Measurements from ENCODE around the gene CSF1R. TPM values are rescaled to one million over a fixed set of nuclear protein-coding genes. Genes with fewer than 3 reads are reported as not detected.
"Not testable (repeated sequence)": the region's sequence is repeated elsewhere in the genome, so short reads cannot be mapped to it uniquely, and the experiment has no call there.

The CSF1R gene
- total RNA-seq, 1 experiment from 2014 or later: not detected

DNA sequence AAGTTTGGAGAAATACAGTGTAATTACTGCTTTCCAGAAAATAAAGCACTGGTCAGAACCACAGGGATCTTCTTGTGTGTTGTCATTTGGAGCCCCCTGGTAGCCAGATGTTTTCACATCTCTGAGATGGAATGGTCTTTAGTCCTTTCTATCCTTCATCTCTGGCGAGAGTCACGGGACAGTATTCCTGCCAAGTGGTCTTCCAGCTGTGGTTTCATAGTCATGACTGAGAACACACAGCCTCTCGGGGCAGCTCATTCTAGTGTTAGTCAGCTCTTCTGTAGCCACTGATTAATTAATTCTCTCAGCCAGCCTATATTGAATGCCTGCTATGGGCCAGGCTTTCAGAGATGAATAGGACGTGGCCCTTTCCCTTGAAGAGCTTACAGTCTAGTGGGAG, 51.7 kb downstream of the CSF1R start:
- no peaks in the 10 kb centered on the region for H3K9me3 ChIP-seq (ENCODE audit: low read length)
- peaks cover 28% of the 10 kb centered on the region for H3K79me2 ChIP-seq (ENCODE audit: low read length)
- H3K4me2 ChIP-seq (ENCODE audit: low read depth, low read length, poor library complexity, severe bottlenecking): peak overlapping the region; percentile 48
- H3K9ac ChIP-seq (ENCODE audit: low read length): peak overlapping the region; percentile 15; the same call in 1 of the 2 replicates
- H3K4me1 ChIP-seq (ENCODE audit: low read length): peaks cover 45% of the 10 kb centered on the region
- no peaks in the 10 kb centered on the region for H3K27me3 ChIP-seq (ENCODE audit: low read length)
- DNase-seq: no peak
- peak overlapping the region; percentile 13; the same call in 1 of the 2 replicates for H3K4me3 ChIP-seq (ENCODE audit: low read length)
- peak overlapping the region; percentile 85 for H3K27ac ChIP-seq (ENCODE audit: low read length)
- peaks cover 7% of the 10 kb centered on the region; the same call in 1 of the 2 replicates for H4K20me1 ChIP-seq (ENCODE audit: insufficient read depth, low read depth, low read length)
- H3K9me2 ChIP-seq (replicated peaks; ENCODE audit: insufficient read depth, low read length): no peaks in the 10 kb centered on the region
- no peak overlapping the region for H2AFZ ChIP-seq (ENCODE audit: low read length)
- H3K36me3 ChIP-seq (ENCODE audit: insufficient read depth, low read length): peaks cover 67% of the 10 kb centered on the region

DNA sequence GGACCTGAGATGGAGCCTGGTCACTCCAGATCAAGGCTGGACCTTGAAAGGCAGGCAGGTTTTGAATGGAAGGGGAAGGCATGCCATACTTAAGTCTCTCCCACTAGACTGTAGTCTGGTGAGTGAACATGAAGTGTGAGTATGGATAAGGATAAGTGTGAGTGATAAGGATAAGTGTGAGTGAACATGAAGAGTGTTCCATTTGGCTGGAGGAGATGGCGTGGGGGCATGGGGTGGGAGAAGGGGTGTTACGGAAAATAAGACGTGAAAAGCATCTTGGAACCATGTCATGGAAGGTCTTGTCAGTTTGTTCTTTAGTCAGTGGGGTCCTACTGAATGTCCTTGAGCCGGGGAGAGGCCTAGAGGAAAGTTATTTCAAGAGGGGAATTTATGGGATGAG, 53.0 kb downstream of the CSF1R start:
- no peak for DNase-seq
- Histone ChIP-seq H4K20me1 (ENCODE audit: insufficient read depth, low read depth, low read length) (peaks cover 7% of the 10 kb centered on the region; the same call in 1 of the 2 replicates), H3K79me2 (ENCODE audit: low read length) (peaks cover 18% of the 10 kb centered on the region; the same call in 1 of the 2 replicates), H3K4me1 (ENCODE audit: low read length) (peaks cover 45% of the 10 kb centered on the region), H3K9me3 (ENCODE audit: low read length) (no peaks in the 10 kb centered on the region), H3K27ac (ENCODE audit: low read length) (no peak overlapping the region), H3K27me3 (ENCODE audit: low read length) (no peaks in the 10 kb centered on the region), H3K4me3 (ENCODE audit: low read length) (no peak overlapping the region), H3K9me2 (replicated peaks; ENCODE audit: insufficient read depth, low read length) (no peaks in the 10 kb centered on the region), H2AFZ (ENCODE audit: low read length) (no peak overlapping the region), H3K4me2 (ENCODE audit: low read depth, low read length, poor library complexity, severe bottlenecking) (no peak overlapping the region), H3K36me3 (ENCODE audit: insufficient read depth, low read length) (peaks cover 55% of the 10 kb centered on the region), H3K9ac (ENCODE audit: low read length) (no peak overlapping the region)

DNA sequence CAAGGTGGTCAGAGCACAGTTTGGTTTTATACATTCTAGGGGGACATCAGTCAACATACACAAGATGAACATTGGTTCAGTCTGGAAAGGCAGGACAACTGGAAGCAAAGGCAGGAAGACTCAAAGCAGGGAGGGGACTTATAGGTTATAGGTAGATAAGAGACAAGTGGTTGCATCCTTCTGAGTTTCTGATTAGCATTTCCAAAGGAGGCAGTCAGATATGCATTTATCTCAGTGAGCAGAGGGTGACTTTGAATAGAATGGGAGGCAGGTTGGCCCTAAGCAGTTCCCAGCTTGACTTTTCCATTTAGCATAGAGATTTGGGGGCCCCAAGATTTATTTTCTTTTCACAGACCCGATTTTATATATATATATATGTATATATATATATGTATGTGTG, 58.3 kb downstream of the CSF1R start:
- not testable (repeated sequence) for H3K4me1 ChIP-seq (ENCODE audit: low read length); H2AFZ ChIP-seq (ENCODE audit: low read length); DNase-seq; H3K4me2 ChIP-seq (ENCODE audit: low read depth, low read length, poor library complexity, severe bottlenecking); H3K27ac ChIP-seq (ENCODE audit: low read length); H3K27me3 ChIP-seq (ENCODE audit: low read length); H3K4me3 ChIP-seq (ENCODE audit: low read length); H4K20me1 ChIP-seq (ENCODE audit: insufficient read depth, low read depth, low read length); H3K9me3 ChIP-seq (ENCODE audit: low read length); H3K79me2 ChIP-seq (ENCODE audit: low read length); H3K9ac ChIP-seq (ENCODE audit: low read length); H3K9me2 ChIP-seq (replicated peaks; ENCODE audit: insufficient read depth, low read length)
- H3K36me3 ChIP-seq (ENCODE audit: insufficient read depth, low read length): peaks cover 59% of the 10 kb centered on the region

DNA sequence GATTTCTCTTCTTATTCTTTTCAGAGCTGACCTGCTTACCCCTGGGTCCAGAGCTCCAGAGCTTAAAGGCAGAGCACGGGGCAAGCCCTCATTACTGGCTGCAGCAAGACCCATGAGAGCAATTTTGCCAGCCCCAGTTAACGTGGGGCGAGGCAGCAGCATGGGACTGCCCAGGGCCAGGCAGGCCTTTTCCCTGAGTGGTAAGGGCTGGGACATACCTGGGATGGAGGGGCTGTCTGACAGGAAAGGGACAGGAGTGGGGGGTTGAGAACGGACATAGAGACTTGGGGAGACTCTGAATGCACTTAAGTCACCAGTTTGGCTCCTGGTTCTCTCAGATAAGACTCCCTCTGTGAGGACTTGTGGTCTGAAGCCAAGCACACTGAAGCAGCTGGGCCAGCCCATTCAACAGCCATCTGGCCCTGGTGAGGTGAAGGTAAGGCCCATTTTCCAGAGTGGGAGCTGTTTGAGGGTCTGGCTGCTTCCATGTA, 59.6 kb downstream of the CSF1R start:
- H3K4me1 ChIP-seq (ENCODE audit: low read length): no peaks in the 10 kb centered on the region
- no peak for DNase-seq
- no peak overlapping the region for H3K27ac ChIP-seq (ENCODE audit: low read length)
- H3K9me2 ChIP-seq (replicated peaks; ENCODE audit: insufficient read depth, low read length): no peaks in the 10 kb centered on the region
- H3K4me2 ChIP-seq (ENCODE audit: low read depth, low read length, poor library complexity, severe bottlenecking): no peak overlapping the region
- H3K4me3 ChIP-seq (ENCODE audit: low read length): no peak overlapping the region
- peaks cover 51% of the 10 kb centered on the region for H3K36me3 ChIP-seq (ENCODE audit: insufficient read depth, low read length)
- no peaks in the 10 kb centered on the region for H3K27me3 ChIP-seq (ENCODE audit: low read length)
- 0 out of 2 replicates have a peak, but pooled peaks cover 2% of the 10 kb centered on the region for H3K79me2 ChIP-seq (ENCODE audit: low read length)
- H4K20me1 ChIP-seq (ENCODE audit: insufficient read depth, low read depth, low read length): no peaks in the 10 kb centered on the region
- H2AFZ ChIP-seq (ENCODE audit: low read length): no peak overlapping the region
- no peaks in the 10 kb centered on the region for H3K9me3 ChIP-seq (ENCODE audit: low read length)
- no peak overlapping the region for H3K9ac ChIP-seq (ENCODE audit: low read length)

DNA sequence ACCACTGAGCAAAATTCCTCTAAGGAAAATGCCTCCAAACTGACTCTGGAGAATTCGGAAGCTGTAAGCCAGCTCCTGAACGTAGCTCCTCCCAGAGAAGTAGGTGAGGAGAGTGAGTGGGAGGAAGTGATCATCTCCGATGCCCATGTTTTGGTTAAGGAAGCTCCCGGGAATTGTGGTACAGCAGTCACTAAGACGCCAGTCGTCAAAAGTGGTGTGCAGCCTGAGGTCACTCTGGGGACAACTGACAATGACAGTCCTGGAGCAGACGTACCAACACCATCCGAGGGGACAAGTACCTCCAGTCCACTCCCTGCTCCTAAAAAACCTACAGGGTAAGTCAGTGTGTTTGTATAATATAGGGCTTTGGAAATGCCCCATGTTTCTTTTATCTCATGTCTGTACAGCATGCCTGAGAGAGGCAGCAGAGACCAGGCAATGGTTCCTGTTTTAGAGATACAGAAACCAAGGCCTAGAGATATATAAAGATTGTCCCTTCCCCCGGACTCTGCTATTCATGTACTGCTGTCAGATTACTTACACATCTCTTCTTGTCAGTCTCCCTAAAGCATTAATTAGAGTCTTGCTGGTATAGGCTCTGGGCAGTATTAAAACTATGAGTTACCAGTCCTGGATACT, 61.9 kb downstream of the CSF1R start:
- Histone ChIP-seq H4K20me1 (ENCODE audit: insufficient read depth, low read depth, low read length) (no peaks in the 10 kb centered on the region), H3K27ac (ENCODE audit: low read length) (no peak overlapping the region), H3K9me2 (replicated peaks; ENCODE audit: insufficient read depth, low read length) (no peaks in the 10 kb centered on the region), H3K4me2 (ENCODE audit: low read depth, low read length, poor library complexity, severe bottlenecking) (no peak overlapping the region), H3K9me3 (ENCODE audit: low read length) (no peaks in the 10 kb centered on the region), H3K4me1 (ENCODE audit: low read length) (no peaks in the 10 kb centered on the region), H3K79me2 (ENCODE audit: low read length) (peaks cover 8% of the 10 kb centered on the region; the same call in 1 of the 2 replicates), H3K36me3 (ENCODE audit: insufficient read depth, low read length) (peaks cover 53% of the 10 kb centered on the region), H2AFZ (ENCODE audit: low read length) (no peak overlapping the region), H3K9ac (ENCODE audit: low read length) (no peak overlapping the region), H3K4me3 (ENCODE audit: low read length) (no peak overlapping the region), H3K27me3 (ENCODE audit: low read length) (no peaks in the 10 kb centered on the region)
- DNase-seq: peak; percentile 47

DNA sequence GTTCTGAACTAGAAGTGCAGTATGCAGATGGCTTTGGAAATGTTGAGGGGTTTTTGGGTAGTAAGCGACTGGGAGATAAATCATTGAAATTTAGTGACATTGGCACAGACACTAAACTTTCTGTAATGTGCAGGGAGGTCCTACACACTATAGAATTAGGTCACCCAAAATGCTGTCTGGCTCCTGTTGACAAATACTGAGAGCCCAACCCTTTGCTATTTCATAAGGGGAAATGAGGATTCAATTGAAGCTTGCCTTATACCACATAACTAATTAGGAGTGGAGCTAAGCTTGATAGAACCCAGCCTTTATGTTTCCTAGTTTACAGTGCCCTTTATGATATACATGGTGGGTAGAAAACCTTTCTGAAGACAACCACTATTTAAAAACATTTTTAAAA, 63.2 kb downstream of the CSF1R start:
- no peak overlapping the region for H3K27ac ChIP-seq (ENCODE audit: low read length)
- no peak overlapping the region for H3K4me2 ChIP-seq (ENCODE audit: low read depth, low read length, poor library complexity, severe bottlenecking)
- no peaks in the 10 kb centered on the region for H3K9me3 ChIP-seq (ENCODE audit: low read length)
- no peaks in the 10 kb centered on the region for H3K9me2 ChIP-seq (replicated peaks; ENCODE audit: insufficient read depth, low read length)
- DNase-seq: no peak
- H3K27me3 ChIP-seq (ENCODE audit: low read length): no peaks in the 10 kb centered on the region
- H2AFZ ChIP-seq (ENCODE audit: low read length): no peak overlapping the region
- no peaks in the 10 kb centered on the region for H4K20me1 ChIP-seq (ENCODE audit: insufficient read depth, low read depth, low read length)
- no peaks in the 10 kb centered on the region for H3K4me1 ChIP-seq (ENCODE audit: low read length)
- no peak overlapping the region for H3K9ac ChIP-seq (ENCODE audit: low read length)
- H3K36me3 ChIP-seq (ENCODE audit: insufficient read depth, low read length): peaks cover 64% of the 10 kb centered on the region
- H3K4me3 ChIP-seq (ENCODE audit: low read length): no peak overlapping the region
- peaks cover 8% of the 10 kb centered on the region; the same call in 1 of the 2 replicates for H3K79me2 ChIP-seq (ENCODE audit: low read length)

DNA sequence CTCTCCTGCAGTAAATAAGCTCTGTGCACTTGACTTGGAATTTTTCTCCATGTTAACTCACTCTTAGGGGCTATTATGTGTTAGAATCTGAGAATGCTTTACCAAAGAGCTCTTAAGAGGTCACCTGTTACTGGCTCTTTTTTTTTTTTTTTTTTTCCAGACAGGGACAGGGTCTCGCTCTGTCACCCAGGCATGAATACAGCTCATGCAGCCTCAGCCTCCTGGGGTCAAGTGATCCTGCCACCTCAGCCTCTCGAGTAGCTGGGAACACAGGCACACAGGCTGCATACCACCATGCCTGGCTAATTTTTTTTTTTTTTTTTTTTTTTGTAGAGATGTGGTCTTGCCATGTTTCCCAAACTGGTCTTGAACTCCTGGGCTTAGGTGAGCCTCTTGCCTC, 63.7 kb downstream of the CSF1R start:
- no peaks in the 10 kb centered on the region for H3K9me2 ChIP-seq (replicated peaks; ENCODE audit: insufficient read depth, low read length)
- no peak overlapping the region for H3K27ac ChIP-seq (ENCODE audit: low read length)
- H4K20me1 ChIP-seq (ENCODE audit: insufficient read depth, low read depth, low read length): no peaks in the 10 kb centered on the region
- H3K4me1 ChIP-seq (ENCODE audit: low read length): no peaks in the 10 kb centered on the region
- H3K27me3 ChIP-seq (ENCODE audit: low read length): no peaks in the 10 kb centered on the region
- H3K9ac ChIP-seq (ENCODE audit: low read length): no peak overlapping the region
- peaks cover 8% of the 10 kb centered on the region for H3K79me2 ChIP-seq (ENCODE audit: low read length)
- DNase-seq: no peak
- peaks cover 66% of the 10 kb centered on the region for H3K36me3 ChIP-seq (ENCODE audit: insufficient read depth, low read length)
- H3K9me3 ChIP-seq (ENCODE audit: low read length): no peaks in the 10 kb centered on the region
- no peak overlapping the region for H2AFZ ChIP-seq (ENCODE audit: low read length)
- H3K4me2 ChIP-seq (ENCODE audit: low read depth, low read length, poor library complexity, severe bottlenecking): no peak overlapping the region
- H3K4me3 ChIP-seq (ENCODE audit: low read length): no peak overlapping the region

DNA sequence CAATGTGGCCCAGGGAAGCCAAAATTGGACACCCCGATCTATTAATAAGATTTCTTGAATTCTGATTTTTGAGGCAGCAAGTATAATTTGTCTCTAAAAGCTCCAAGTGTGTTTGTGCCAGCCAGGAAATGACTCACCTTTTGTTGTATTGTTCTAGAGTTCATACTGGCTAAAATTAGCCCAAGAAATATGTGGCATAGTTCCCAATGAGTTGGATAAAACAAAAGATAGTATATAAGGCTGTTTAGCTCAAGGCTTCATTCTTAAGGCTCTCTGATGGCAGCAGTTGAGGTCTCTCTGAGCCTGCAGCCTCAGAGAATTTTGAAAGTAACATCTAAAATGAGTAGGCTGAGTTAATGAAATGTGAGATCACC, 64.2 kb downstream of the CSF1R start:
- no peak overlapping the region for H3K27ac ChIP-seq (ENCODE audit: low read length)
- no peaks in the 10 kb centered on the region for H3K9me2 ChIP-seq (replicated peaks; ENCODE audit: insufficient read depth, low read length)
- no peak overlapping the region for H3K4me3 ChIP-seq (ENCODE audit: low read length)
- H3K79me2 ChIP-seq (ENCODE audit: low read length): peaks cover 14% of the 10 kb centered on the region
- no peaks in the 10 kb centered on the region for H3K27me3 ChIP-seq (ENCODE audit: low read length)
- no peak overlapping the region for H2AFZ ChIP-seq (ENCODE audit: low read length)
- no peaks in the 10 kb centered on the region for H4K20me1 ChIP-seq (ENCODE audit: insufficient read depth, low read depth, low read length)
- H3K9ac ChIP-seq (ENCODE audit: low read length): no peak overlapping the region
- no peak overlapping the region for H3K4me2 ChIP-seq (ENCODE audit: low read depth, low read length, poor library complexity, severe bottlenecking)
- H3K9me3 ChIP-seq (ENCODE audit: low read length): no peaks in the 10 kb centered on the region
- DNase-seq: no peak
- peaks cover 71% of the 10 kb centered on the region for H3K36me3 ChIP-seq (ENCODE audit: insufficient read depth, low read length)
- no peaks in the 10 kb centered on the region for H3K4me1 ChIP-seq (ENCODE audit: low read length)

Data from Karpas-422 (cell line).